Bronchus fibroblast of lung (primary cell): Measurements from ENCODE around the gene ADGRG6. TPM values are rescaled to one million over a fixed set of nuclear protein-coding genes. Genes with fewer than 3 reads are reported as not detected.

ENCODE experiments used
- total RNA-seq: library from RNA; depleted of rRNA; stranded (reverse); fragments of >200 nt; gene quantifications from 2 replicates; pipeline ENCODE4 v1.2.3, GENCODE V29; 2015

Gene ADGRG6
- 6.8 and 7.9 TPM in 2 replicates for total RNA-seq

GRCh38 chr6:142301651-142302391, at the start of gene ADGRG6:
Gene ADGRG6, plus strand, starts transcription at chr6:142302007. Its CDS starts 323 bp downstream, at chr6:142302330.

Other genes with a start within 250 kb of the ADGRG6 start
- gene GJE1, start 169.1 kb upstream of the ADGRG6 start, total RNA-seq, result not detected in 2 replicates
- 0.15 TPM in 1 of 2 replicates, not detected in the other for gene NMBR, start 154.9 kb upstream of the ADGRG6 start, total RNA-seq
- 48.4 and 59.0 TPM in 2 replicates for gene VTA1, start 154.7 kb upstream of the ADGRG6 start, total RNA-seq